Measurements from ENCODE around the gene CHST15.

CHST15 gene

GRCh38 chr10:124010563-124011131 is 82.8 kb downstream of the CHST15 start:
- no peak for DNase-seq (ENCODE audit: low spot score)

DNA sequence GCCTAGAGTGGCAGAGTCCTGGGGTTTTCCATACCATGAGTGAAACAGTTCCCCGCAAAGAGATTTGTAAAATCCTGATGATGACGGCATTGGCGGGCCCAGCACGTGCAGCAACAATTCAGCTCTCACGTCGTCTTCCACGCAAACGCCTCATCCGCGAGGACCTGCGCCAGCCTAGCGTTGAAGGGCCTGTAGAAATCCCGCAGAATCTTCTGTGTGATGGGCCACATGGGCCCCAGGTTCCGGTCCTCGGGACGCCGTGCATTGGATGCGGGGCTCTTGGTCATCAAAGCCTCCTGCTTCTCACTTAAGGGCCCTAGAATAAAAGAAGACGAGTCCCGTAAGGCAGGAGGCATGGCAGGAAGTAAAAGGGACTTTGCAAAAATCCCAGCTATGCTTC is 83.4 kb downstream of the CHST15 start:
- no peak for DNase-seq (ENCODE audit: low spot score)

DNA sequence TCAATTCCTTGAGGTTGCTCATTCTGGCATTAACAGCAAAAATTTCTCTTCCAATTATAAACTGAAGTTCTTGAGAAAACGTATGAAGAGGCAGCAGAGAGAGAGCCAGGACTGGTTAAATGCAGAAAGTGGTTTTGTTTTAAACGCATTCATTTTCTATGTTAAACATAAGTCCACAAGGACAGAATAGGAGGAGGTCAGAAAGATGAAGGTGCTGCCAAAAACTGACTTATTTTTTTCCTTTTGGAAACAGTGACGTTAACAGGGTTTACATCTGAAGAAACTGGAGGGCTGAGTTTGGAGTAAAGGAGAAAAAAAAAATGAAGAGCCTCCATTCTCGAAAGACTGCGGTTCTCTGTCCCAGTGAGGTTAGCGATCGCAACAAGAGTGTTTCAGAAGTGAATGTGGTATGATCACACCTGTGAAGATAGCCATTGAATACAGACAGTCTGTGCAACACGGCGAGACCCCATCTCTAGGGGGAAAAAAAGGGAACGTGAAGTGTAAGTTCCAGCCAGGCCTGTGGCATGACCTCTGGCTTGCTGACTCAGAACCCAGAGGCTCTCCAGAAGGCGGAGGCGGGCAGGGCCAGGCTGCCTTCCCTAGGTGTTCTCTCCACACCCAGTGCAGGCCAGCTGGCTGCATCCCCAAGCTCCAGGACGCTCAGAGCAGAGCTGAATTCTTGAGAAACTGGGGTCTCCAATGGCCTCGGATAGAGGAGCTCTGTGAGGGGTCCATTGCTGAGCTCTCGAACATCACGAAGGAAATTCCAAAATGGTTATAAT is 84.0 kb downstream of the CHST15 start:
- no peak for DNase-seq (ENCODE audit: low spot score)

- DNase-seq (ENCODE audit: low spot score), result no peak
Observed at GRCh38 chr10:124008681-124009080, 84.7 kb downstream of the CHST15 start.

- DNase-seq (ENCODE audit: low spot score), result no peak
Observed at GRCh38 chr10:124008187-124008586, 85.2 kb downstream of the CHST15 start.

GRCh38 chr10:124007773-124008145 is 85.6 kb downstream of the CHST15 start:
- DNase-seq (ENCODE audit: low spot score), result no peak

DNA sequence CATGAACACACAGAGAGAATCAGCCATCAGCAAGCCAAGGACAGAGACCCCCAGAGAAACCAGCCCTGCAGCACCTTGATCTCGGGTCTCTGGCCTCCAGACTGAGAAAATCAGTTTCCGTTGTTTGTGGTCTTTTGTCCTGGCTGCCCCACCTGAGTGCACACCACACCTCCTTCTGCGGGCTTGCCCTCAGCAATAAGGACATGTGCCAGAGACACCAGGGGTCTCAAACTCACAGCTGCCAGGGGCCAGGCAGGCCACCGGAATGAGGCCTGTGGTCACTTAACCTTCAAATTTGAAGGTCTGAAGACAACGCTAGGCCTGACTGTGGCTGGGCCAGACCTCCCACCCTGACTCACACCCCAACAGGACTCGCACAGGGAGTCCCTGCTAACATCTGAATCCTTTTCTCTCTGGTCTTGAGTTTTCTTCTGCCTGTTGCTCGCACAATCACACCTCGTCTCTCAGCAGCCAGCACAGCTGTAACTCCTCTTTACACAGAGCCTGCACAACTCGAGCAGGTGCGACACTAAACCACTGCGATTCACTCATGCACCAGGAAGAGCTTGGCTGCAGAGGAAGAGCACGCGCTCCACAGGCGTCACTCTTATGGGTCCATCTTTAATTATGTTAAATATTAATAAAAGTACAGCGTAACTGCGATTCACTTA is 86.2 kb downstream of the CHST15 start:
- DNase-seq (ENCODE audit: low spot score), result no peak

- DNase-seq (ENCODE audit: low spot score), result no peak
Observed at GRCh38 chr10:124006526-124006925, 86.9 kb downstream of the CHST15 start.

DNA sequence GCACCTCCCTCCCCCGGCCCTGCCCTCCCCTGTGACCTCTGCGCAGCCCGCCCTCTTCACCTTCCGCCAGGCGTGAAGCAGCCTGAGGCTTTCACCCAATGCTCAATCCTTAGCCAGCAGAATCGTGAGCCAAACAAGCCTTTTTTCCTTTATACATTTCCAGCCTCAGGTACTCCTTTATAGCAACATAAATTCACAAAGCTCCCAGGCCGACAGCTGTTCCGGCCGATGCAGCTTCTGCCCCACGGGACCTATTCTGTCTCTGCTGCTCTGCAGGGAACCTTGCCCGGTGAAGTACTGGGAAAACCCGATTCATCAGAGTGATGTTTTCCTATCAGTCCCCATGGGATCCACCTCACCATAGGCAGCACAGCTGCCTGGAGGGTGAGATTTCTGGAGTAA is 87.4 kb downstream of the CHST15 start:
- no peak for DNase-seq (ENCODE audit: low spot score)

DNA sequence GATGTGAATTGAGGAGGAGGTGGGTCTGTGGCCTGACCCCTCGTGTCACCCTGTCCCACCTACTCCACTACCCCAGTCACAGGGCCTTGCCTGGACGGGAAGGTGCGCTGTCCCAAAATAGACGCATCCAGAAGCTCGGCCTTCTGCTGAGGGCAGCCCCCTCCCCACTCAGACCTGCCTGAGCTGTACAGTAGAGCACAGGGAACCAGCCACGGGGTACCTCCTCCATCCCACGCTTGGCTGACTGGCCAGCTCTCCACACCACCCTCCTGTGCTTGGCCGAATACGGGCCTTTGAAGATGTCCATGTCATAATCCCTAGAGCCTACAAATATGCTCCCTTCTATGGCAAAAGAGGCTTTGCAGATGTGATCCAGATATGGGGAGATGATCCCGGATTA is 88.3 kb downstream of the CHST15 start:
- DNase-seq (ENCODE audit: low spot score), result no peak

- DNase-seq (ENCODE audit: low spot score), result no peak
Observed at GRCh38 chr10:124004663-124005004, 88.8 kb downstream of the CHST15 start.

GRCh38 chr10:124003871-124004662 is 89.3 kb downstream of the CHST15 start:
- DNase-seq (ENCODE audit: low spot score), result no peak

GRCh38 chr10:124003481-124003870 is 89.9 kb downstream of the CHST15 start:
- no peak for DNase-seq (ENCODE audit: low spot score)

DNA sequence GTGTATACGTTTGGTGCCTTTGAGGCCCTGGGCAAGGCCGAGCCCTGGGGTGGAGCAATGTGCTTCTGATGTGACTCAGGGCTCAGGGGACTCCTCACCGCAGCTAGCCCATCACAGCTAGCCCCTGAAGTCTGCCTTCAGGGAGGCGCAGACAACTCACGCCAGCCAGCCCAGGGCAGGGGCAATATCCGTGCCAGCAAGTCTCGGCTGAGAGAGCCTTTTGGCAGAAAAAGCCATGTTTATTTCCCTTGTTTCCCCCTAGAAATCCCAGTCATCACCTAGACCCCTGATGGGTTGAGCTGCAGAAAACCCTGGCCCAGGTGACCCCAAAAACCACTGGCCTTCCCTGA is 90.4 kb downstream of the CHST15 start:
- DNase-seq (ENCODE audit: low spot score), result no peak

DNA sequence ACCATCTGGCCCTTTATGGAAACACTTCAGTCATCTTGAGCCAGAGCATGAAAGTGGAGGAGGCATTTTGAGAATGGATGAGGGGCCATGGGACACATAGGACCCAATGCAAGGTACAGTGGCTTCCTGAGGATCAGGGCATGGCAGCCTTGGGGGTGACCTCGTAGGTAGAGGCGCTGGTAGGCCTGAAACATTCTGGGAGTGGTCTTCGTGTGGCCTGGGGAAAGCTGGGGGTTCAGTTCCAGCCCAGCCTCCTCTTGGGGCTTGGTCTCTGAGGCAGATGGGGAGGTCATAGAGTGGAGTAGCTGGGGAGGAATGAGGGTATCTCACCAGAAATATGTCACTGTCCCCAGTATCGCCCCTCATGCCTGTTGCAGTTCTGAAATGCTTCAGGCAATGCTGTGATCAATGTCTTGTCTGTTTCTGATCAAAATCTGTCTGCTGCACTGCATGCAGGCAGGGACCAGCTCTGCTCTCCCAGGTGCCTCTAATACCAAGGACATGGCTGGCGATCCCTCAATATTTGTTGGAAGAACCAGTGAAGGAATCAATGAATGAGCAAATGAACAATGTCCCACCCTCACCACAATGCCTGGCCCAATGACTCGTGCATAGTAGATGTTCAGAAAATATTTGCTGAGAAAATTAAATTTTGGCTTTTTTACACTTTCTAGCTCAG is 90.9 kb downstream of the CHST15 start:
- DNase-seq (ENCODE audit: low spot score), result no peak

GRCh38 chr10:124001391-124002148 is 91.8 kb downstream of the CHST15 start:
- no peak for DNase-seq (ENCODE audit: low spot score)

DNA sequence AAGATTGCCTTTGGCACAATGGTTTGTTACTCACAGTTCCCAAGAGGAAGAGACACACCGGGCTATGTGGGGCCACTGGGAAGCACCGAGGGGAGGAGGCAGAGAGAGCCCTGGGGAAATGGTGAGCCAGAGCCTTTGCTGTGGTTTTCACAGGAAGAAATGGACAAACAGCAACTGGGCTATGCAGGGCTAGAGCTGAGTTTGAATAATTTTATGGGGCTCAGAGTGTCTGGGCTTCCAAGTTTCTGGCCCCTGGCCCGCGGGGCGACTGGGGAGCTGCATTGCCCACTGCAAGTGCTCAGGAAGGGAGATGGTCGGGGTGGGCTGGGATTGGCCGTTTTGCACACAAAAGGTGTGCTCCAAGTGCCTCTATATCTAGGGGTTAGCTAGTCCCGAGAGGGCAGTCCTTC is 92.6 kb downstream of the CHST15 start:
- no peak for DNase-seq (ENCODE audit: low spot score)

GRCh38 chr10:123999956-124000615 is 93.3 kb downstream of the CHST15 start:
- DNase-seq (ENCODE audit: low spot score), result no peak

- DNase-seq (ENCODE audit: low spot score), result no peak
Observed at GRCh38 chr10:123999261-123999660, 94.1 kb downstream of the CHST15 start.

- DNase-seq (ENCODE audit: low spot score), result no peak
Observed at GRCh38 chr10:123998197-123999141, 94.9 kb downstream of the CHST15 start.

Measured in RKO (cell line).